ENCODE measurements around the gene NPY5R. TPM values are rescaled to one million over a fixed set of nuclear protein-coding genes. Genes with fewer than 3 reads are reported as not detected.

The NPY5R gene
- total RNA-seq, 1 donor from 2014 or later = not detected

GRCh38 chr4:163393471-163393870 is 49.8 kb downstream of the NPY5R start:
- DNase-seq = no peak
- Mint-ChIP-seq H3K36me3 (ENCODE audit: unreplicated experiment) (no peaks in the 10 kb centered on the region), H3K27me3 (ENCODE audit: unreplicated experiment) (no peaks in the 10 kb centered on the region), H3K4me3 (ENCODE audit: unreplicated experiment) (no peak overlapping the region), H3K27ac (ENCODE audit: unreplicated experiment) (no peak overlapping the region), H3K4me1 (ENCODE audit: low read depth, unreplicated experiment) (no peaks in the 10 kb centered on the region), H3K9me3 (ENCODE audit: unreplicated experiment) (no peaks in the 10 kb centered on the region)
- TF ChIP-seq CTCF (IDR thresholded peaks at IDR 0.05; ENCODE audit: partially characterized antibody, unreplicated experiment) = no peak

GRCh38 chr4:163395055-163395454 is 51.4 kb downstream of the NPY5R start:
- no peaks in the 10 kb centered on the region for H3K36me3 Mint-ChIP-seq (ENCODE audit: unreplicated experiment)
- DNase-seq = no peak
- H3K27ac Mint-ChIP-seq (ENCODE audit: unreplicated experiment) = no peak overlapping the region
- no peak overlapping the region for H3K4me3 Mint-ChIP-seq (ENCODE audit: unreplicated experiment)
- no peaks in the 10 kb centered on the region for H3K9me3 Mint-ChIP-seq (ENCODE audit: unreplicated experiment)
- peaks cover under 1% of the 10 kb centered on the region for H3K27me3 Mint-ChIP-seq (ENCODE audit: unreplicated experiment)
- TF ChIP-seq CTCF (IDR thresholded peaks at IDR 0.05; ENCODE audit: partially characterized antibody, unreplicated experiment) = no peak
- H3K4me1 Mint-ChIP-seq (ENCODE audit: low read depth, unreplicated experiment) = no peaks in the 10 kb centered on the region

- no peaks in the 10 kb centered on the region for H3K9me3 Mint-ChIP-seq (ENCODE audit: unreplicated experiment)
- no peaks in the 10 kb centered on the region for H3K36me3 Mint-ChIP-seq (ENCODE audit: unreplicated experiment)
- TF ChIP-seq CTCF (IDR thresholded peaks at IDR 0.05; ENCODE audit: partially characterized antibody, unreplicated experiment) = no peak
- H3K27ac Mint-ChIP-seq (ENCODE audit: unreplicated experiment) = no peak overlapping the region
- DNase-seq = no peak
- H3K4me3 Mint-ChIP-seq (ENCODE audit: unreplicated experiment) = no peak overlapping the region
- H3K27me3 Mint-ChIP-seq (ENCODE audit: unreplicated experiment) = peaks cover 1% of the 10 kb centered on the region
- H3K4me1 Mint-ChIP-seq (ENCODE audit: low read depth, unreplicated experiment) = no peaks in the 10 kb centered on the region
Measured at GRCh38 chr4:163395758-163396157, 52.1 kb downstream of the NPY5R start.

- Mint-ChIP-seq H3K9me3 (ENCODE audit: unreplicated experiment) (no peaks in the 10 kb centered on the region), H3K36me3 (ENCODE audit: unreplicated experiment) (no peaks in the 10 kb centered on the region), H3K27ac (ENCODE audit: unreplicated experiment) (no peak overlapping the region), H3K27me3 (ENCODE audit: unreplicated experiment) (peaks cover 5% of the 10 kb centered on the region), H3K4me3 (ENCODE audit: unreplicated experiment) (no peak overlapping the region), H3K4me1 (ENCODE audit: low read depth, unreplicated experiment) (no peaks in the 10 kb centered on the region)
- no peak for TF ChIP-seq CTCF (IDR thresholded peaks at IDR 0.05; ENCODE audit: partially characterized antibody, unreplicated experiment)
- DNase-seq = no peak
Measured at GRCh38 chr4:163398238-163398637, 54.5 kb downstream of the NPY5R start.

GRCh38 chr4:163400911-163401310 is 57.2 kb downstream of the NPY5R start:
- Mint-ChIP-seq H3K4me3 (ENCODE audit: unreplicated experiment) (no peak overlapping the region), H3K36me3 (ENCODE audit: unreplicated experiment) (no peaks in the 10 kb centered on the region), H3K27me3 (ENCODE audit: unreplicated experiment) (peaks cover 5% of the 10 kb centered on the region), H3K9me3 (ENCODE audit: unreplicated experiment) (no peaks in the 10 kb centered on the region), H3K27ac (ENCODE audit: unreplicated experiment) (no peak overlapping the region), H3K4me1 (ENCODE audit: low read depth, unreplicated experiment) (no peaks in the 10 kb centered on the region)
- no peak for TF ChIP-seq CTCF (IDR thresholded peaks at IDR 0.05; ENCODE audit: partially characterized antibody, unreplicated experiment)
- no peak for DNase-seq

Other genes starting within 250 kb of the NPY5R start
- gene NAF1, start 177.0 kb upstream of the NPY5R start, total RNA-seq (ENCODE audit: unreplicated experiment) = 10.3 TPM
- 0.54 TPM for gene NPY1R, start 11.3 kb upstream of the NPY5R start, total RNA-seq (ENCODE audit: unreplicated experiment)
- not detected for gene TKTL2, start 129.9 kb downstream of the NPY5R start, total RNA-seq (ENCODE audit: unreplicated experiment)
- 30.8 TPM for gene TMA16, start 150.8 kb downstream of the NPY5R start, total RNA-seq (ENCODE audit: unreplicated experiment)

Measured in glutamatergic neuron (in vitro differentiated cells).